ENCODE data around the gene TARBP1. TPM values are rescaled to one million over a fixed set of nuclear protein-coding genes. Genes with fewer than 3 reads are reported as not detected.

The TARBP1 gene
- total and polyA plus RNA-seq, 12 donors, result 9.2 to 79.7 (median 14.4) TPM

GRCh38 chr1:234476172-234476571 is 2.8 kb downstream of the TARBP1 start:
- no peaks in the 10 kb centered on the region for H3K9me3 ChIP-seq (replicated peaks in 1 of 3)
- H3K27ac ChIP-seq, result no peak overlapping the region
- TF ChIP-seq POLR2A (IDR thresholded peaks at IDR 0.05) (no peak), CTCF (IDR thresholded peaks at IDR 0.05) (no peak)
- no peaks in the 10 kb centered on the region for H3K36me3 ChIP-seq (replicated peaks in 1 of 2)
- no peak for DNase-seq
- intact Hi-C loops (cut with DNase I), result no loop called here
- H3K4me1 ChIP-seq (replicated peaks in 1 of 2), result peaks cover 0 to 20% of the 10 kb centered on the region in 2 donors
- 61 to 84% (median 81%) methylated on average over 5 of the region's 5 CpGs for WGBS, 4 donors
- H3K4me3 ChIP-seq, result no peak overlapping the region
- H3K27me3 ChIP-seq, result no peaks in the 10 kb centered on the region

GRCh38 chr1:234475167-234475793 is 3.7 kb downstream of the TARBP1 start:
- Histone ChIP-seq H3K36me3 (replicated peaks in 1 of 2) (no peaks in the 10 kb centered on the region), H3K27me3 (no peaks in the 10 kb centered on the region), H3K9me3 (replicated peaks in 1 of 3) (no peaks in the 10 kb centered on the region), H3K27ac (no peak overlapping the region), H3K4me3 (no peak overlapping the region), H3K4me1 (replicated peaks in 1 of 2) (peaks cover 0 to 20% of the 10 kb centered on the region in 2 donors)
- DNase-seq, result no peak
- no peak for TF ChIP-seq CTCF (IDR thresholded peaks at IDR 0.05)
- TF ChIP-seq POLR2A (IDR thresholded peaks at IDR 0.05), result no peak
- 74 to 85% (median 84%) methylated on average over 9 to 12 of the region's 12 CpGs for WGBS, 4 donors
- intact Hi-C loops (cut with DNase I), result no loop called here

- Histone ChIP-seq H3K27me3 (no peaks in the 10 kb centered on the region), H3K4me3 (no peak overlapping the region), H3K36me3 (replicated peaks in 1 of 2) (no peaks in the 10 kb centered on the region), H3K9me3 (replicated peaks in 1 of 3) (no peaks in the 10 kb centered on the region), H3K27ac (no peak overlapping the region), H3K4me1 (replicated peaks in 1 of 2) (peaks cover 0 to 20% of the 10 kb centered on the region in 2 donors)
- TF ChIP-seq POLR2A (IDR thresholded peaks at IDR 0.05), result no peak
- intact Hi-C loops (cut with DNase I), result loop anchor here in 1 of 2 donors (5.0 kb wide), 1 partner anchor 97 kb away; no protein-coding TSS in a partner anchor
- WGBS, 4 donors, result 56 to 68% (median 59%) methylated on average over 2 of the region's 2 CpGs
- no peak for DNase-seq
Measured at GRCh38 chr1:234474375-234474774, 4.6 kb downstream of the TARBP1 start.

- H3K27ac ChIP-seq, result no peak overlapping the region
- H3K4me3 ChIP-seq, result no peak overlapping the region
- intact Hi-C loops (cut with DNase I), result loop anchor here in 1 of 2 donors (5.0 kb wide), 1 partner anchor 96 kb away; no protein-coding TSS in a partner anchor
- H3K9me3 ChIP-seq (replicated peaks in 1 of 3), result no peaks in the 10 kb centered on the region
- H3K27me3 ChIP-seq, result no peaks in the 10 kb centered on the region
- H3K4me1 ChIP-seq (replicated peaks in 1 of 2), result peaks cover 0 to 20% of the 10 kb centered on the region in 2 donors
- TF ChIP-seq POLR2A (IDR thresholded peaks at IDR 0.05), result no peak
- no peak for TF ChIP-seq CTCF (IDR thresholded peaks at IDR 0.05)
- no peaks in the 10 kb centered on the region for H3K36me3 ChIP-seq (replicated peaks in 1 of 2)
- WGBS, 4 donors, result 48 to 75% (median 69%) methylated on average over 3 of the region's 3 CpGs
- no peak for DNase-seq
Measured at GRCh38 chr1:234473118-234473517, 5.9 kb downstream of the TARBP1 start.

- no peak for TF ChIP-seq CTCF (IDR thresholded peaks at IDR 0.05)
- Histone ChIP-seq H3K4me1 (replicated peaks in 1 of 2) (peaks cover 0 to 10% of the 10 kb centered on the region in 2 donors), H3K27me3 (no peaks in the 10 kb centered on the region), H3K4me3 (no peak overlapping the region), H3K9me3 (replicated peaks in 1 of 3) (no peaks in the 10 kb centered on the region), H3K27ac (no peak overlapping the region), H3K36me3 (replicated peaks in 1 of 2) (peaks cover 0 to 9% of the 10 kb centered on the region in 2 donors)
- no peak for DNase-seq
- intact Hi-C loops (cut with DNase I), result no loop called here
Measured at GRCh38 chr1:234469376-234469775, 9.6 kb downstream of the TARBP1 start.

All from adrenal gland (tissue), 12 donors.